HFF-Myc (cell line): ENCODE data around the gene SACS.

ENCODE experiments used
- DNase-seq: peaks from one replicate; pipeline ENCODE4 v3.0.0-alpha.2; 2011; ENCODE audit warnings: low read depth; ENCODE audit errors: extremely low read depth
- H3K4me3 ChIP-seq: replicated peaks from 2 replicates; pipeline ENCODE4 v1.5.1; 2011; ENCODE audit warnings: low read depth, mild to moderate bottlenecking, control low read depth, low read length
- CTCF ChIP-seq: IDR thresholded peaks from 2 replicates; pipeline ENCODE4 v1.5.1; 2012; ENCODE audit warnings: mild to moderate bottlenecking, low read depth, low read length, control low read depth; ENCODE audit errors: missing control alignments

The SACS gene

GRCh38 chr13:23383151-23383550 lies 50.4 kb downstream of the SACS start:
- no peak overlapping the region for H3K4me3 ChIP-seq
- no peak for TF ChIP-seq CTCF
- DNase-seq, result no peak

- no peak for DNase-seq
- H3K4me3 ChIP-seq, result no peak overlapping the region
- no peak for TF ChIP-seq CTCF
Measured at GRCh38 chr13:23381866-23382265, 51.6 kb downstream of the SACS start.

- no peak for DNase-seq
- TF ChIP-seq CTCF, result no peak
- H3K4me3 ChIP-seq, result no peak overlapping the region
Measured at GRCh38 chr13:23380534-23380933, 53.0 kb downstream of the SACS start.

GRCh38 chr13:23377983-23378632 lies 55.4 kb downstream of the SACS start:
- no peak overlapping the region for H3K4me3 ChIP-seq
- peak; percentile 99 for DNase-seq
- TF ChIP-seq CTCF, result no peak

- DNase-seq, result no peak
- H3K4me3 ChIP-seq, result peak overlapping the region; percentile 5
- no peak for TF ChIP-seq CTCF
Measured at GRCh38 chr13:23377579-23377978, 55.9 kb downstream of the SACS start.

- peak; percentile 66 for DNase-seq
- peak overlapping the region; percentile 57 for H3K4me3 ChIP-seq
- no peak for TF ChIP-seq CTCF
Measured at GRCh38 chr13:23375001-23375971, 58.2 kb downstream of the SACS start.
